ENCODE data around the gene ZNF469.

GRCh38 chr16:88376835-88377726 lies 5.7 kb upstream of the ZNF469 start:
- no peak for TF ChIP-seq CTCF (IDR thresholded peaks at IDR 0.05)
- no peak for TF ChIP-seq POLR2A (IDR thresholded peaks at IDR 0.05)
- TF ChIP-seq EP300 (IDR thresholded peaks at IDR 0.05): no peak
